Osteocyte (in vitro differentiated cells): ENCODE measurements around the gene IL31RA. TPM values are rescaled to one million over a fixed set of nuclear protein-coding genes. Genes with fewer than 3 reads are reported as not detected.

Experiments
- DNase-seq: peaks from one replicate; pipeline ENCODE4 v3.0.0; 2021; ENCODE audit warnings: mixed read lengths; ENCODE audit not compliant: unreplicated experiment; ENCODE audit errors: extremely low spot score
- H3K27ac Mint-ChIP-seq: one replicate; pipeline ENCODE4 v1.8.0; 2021; ENCODE audit warnings: mild to moderate bottlenecking, mixed read lengths; ENCODE audit not compliant: unreplicated experiment
- H3K27me3 Mint-ChIP-seq: one replicate; pipeline ENCODE4 v1.8.0; 2021; ENCODE audit warnings: mixed read lengths; ENCODE audit not compliant: unreplicated experiment
- H3K36me3 Mint-ChIP-seq: one replicate; pipeline ENCODE4 v1.8.0; 2021; ENCODE audit warnings: mixed read lengths; ENCODE audit not compliant: unreplicated experiment
- H3K4me1 Mint-ChIP-seq: one replicate; pipeline ENCODE4 v1.8.0; 2021; ENCODE audit warnings: mixed read lengths; ENCODE audit not compliant: unreplicated experiment
- H3K4me3 Mint-ChIP-seq: one replicate; pipeline ENCODE4 v1.8.0; 2021; ENCODE audit warnings: mild to moderate bottlenecking, moderate library complexity, mixed read lengths; ENCODE audit not compliant: unreplicated experiment
- H3K9me3 Mint-ChIP-seq: one replicate; pipeline ENCODE4 v1.8.0; 2021; ENCODE audit warnings: mixed read lengths; ENCODE audit not compliant: unreplicated experiment
- CTCF ChIP-seq: fragments of 200-600 bp; sonication (generic); IDR thresholded peaks from 2 replicates; pipeline ENCODE4 v1.5.0; 2021; ENCODE audit warnings: antibody characterized with exemption, mild to moderate bottlenecking, moderate library complexity
- total RNA-seq: library from RNA; stranded (reverse); gene quantifications from 2 replicates; pipeline ENCODE4 v1.2.1, GENCODE V29; 2021

IL31RA gene
- total RNA-seq, 1 donor from 2014 or later = not detected

- no peak for TF ChIP-seq CTCF
- no peak overlapping the region for H3K27ac Mint-ChIP-seq
- H3K4me3 Mint-ChIP-seq = no peak overlapping the region
Measured at GRCh38 chr5:55959208-55959607, 108.1 kb downstream of the IL31RA start.

GRCh38 chr5:55960779-55961178 lies 109.6 kb downstream of the IL31RA start:
- Mint-ChIP-seq H3K36me3 (peaks cover 38% of the 10 kb centered on the region), H3K27me3 (no peaks in the 10 kb centered on the region), H3K4me1 (peaks cover 2% of the 10 kb centered on the region), H3K4me3 (no peak overlapping the region), H3K9me3 (no peaks in the 10 kb centered on the region), H3K27ac (no peak overlapping the region)
- no peak for TF ChIP-seq CTCF
- no peak for DNase-seq

More at GRCh38 chr5:55959208-55959607, 108.1 kb downstream of the IL31RA start:
- H3K9me3 Mint-ChIP-seq = no peaks in the 10 kb centered on the region
- H3K27me3 Mint-ChIP-seq = no peaks in the 10 kb centered on the region
- no peaks in the 10 kb centered on the region for H3K4me1 Mint-ChIP-seq
- no peak for DNase-seq
- peaks cover 45% of the 10 kb centered on the region for H3K36me3 Mint-ChIP-seq

- H3K27ac Mint-ChIP-seq = no peak overlapping the region
- H3K4me1 Mint-ChIP-seq = peaks cover 17% of the 10 kb centered on the region
- H3K9me3 Mint-ChIP-seq = no peaks in the 10 kb centered on the region
- DNase-seq = no peak
- no peaks in the 10 kb centered on the region for H3K27me3 Mint-ChIP-seq
- TF ChIP-seq CTCF = no peak
- peaks cover 47% of the 10 kb centered on the region for H3K36me3 Mint-ChIP-seq
- H3K4me3 Mint-ChIP-seq = no peak overlapping the region
Measured at GRCh38 chr5:55965525-55965924, 114.4 kb downstream of the IL31RA start.

GRCh38 chr5:55966284-55966683 lies 115.1 kb downstream of the IL31RA start:
- DNase-seq = no peak
- peaks cover 17% of the 10 kb centered on the region for H3K4me1 Mint-ChIP-seq
- no peak for TF ChIP-seq CTCF
- H3K4me3 Mint-ChIP-seq = no peak overlapping the region
- no peak overlapping the region for H3K27ac Mint-ChIP-seq
- peaks cover 41% of the 10 kb centered on the region for H3K36me3 Mint-ChIP-seq
- no peaks in the 10 kb centered on the region for H3K27me3 Mint-ChIP-seq
- no peaks in the 10 kb centered on the region for H3K9me3 Mint-ChIP-seq

- Mint-ChIP-seq H3K4me1 (peaks cover 19% of the 10 kb centered on the region), H3K36me3 (peaks cover 35% of the 10 kb centered on the region), H3K27me3 (no peaks in the 10 kb centered on the region), H3K9me3 (no peaks in the 10 kb centered on the region), H3K4me3 (no peak overlapping the region), H3K27ac (peak overlapping the region; percentile 49)
- no peak for TF ChIP-seq CTCF
- DNase-seq = no peak
Measured at GRCh38 chr5:55969956-55970355, 118.8 kb downstream of the IL31RA start.

Other genes starting within 250 kb of the IL31RA start
- gene SLC38A9, start 139.0 kb upstream of the IL31RA start, total RNA-seq = 19.6 and 24.3 TPM in 2 replicates
- gene DDX4, start 113.3 kb upstream of the IL31RA start, total RNA-seq = not detected in 2 replicates
- gene IL6ST, start 143.6 kb downstream of the IL31RA start, total RNA-seq = 197 and 211 TPM in 2 replicates